ENCODE results near the gene ADPRHL1.

ADPRHL1 gene

DNA sequence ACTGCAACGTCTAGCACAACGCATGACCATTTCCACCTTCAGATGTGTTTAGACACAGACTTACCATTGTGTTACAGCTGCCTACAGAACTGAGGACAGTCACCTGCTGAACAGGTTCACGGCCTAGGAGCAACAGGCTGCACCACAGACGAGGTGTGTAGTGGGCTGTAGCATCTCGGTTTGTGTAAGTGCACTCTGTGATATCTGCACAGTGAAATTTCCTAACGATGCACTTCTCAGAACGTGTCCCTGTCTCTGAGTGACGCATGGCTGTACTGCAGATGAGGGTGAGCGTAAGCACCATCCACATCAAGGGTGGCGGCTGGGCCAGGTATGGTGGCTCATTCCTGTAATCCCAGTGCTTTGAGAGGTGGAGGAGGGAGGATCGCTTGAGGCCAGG is 22.0 kb upstream of the ADPRHL1 start:
- TF ChIP-seq, protein P1, sequence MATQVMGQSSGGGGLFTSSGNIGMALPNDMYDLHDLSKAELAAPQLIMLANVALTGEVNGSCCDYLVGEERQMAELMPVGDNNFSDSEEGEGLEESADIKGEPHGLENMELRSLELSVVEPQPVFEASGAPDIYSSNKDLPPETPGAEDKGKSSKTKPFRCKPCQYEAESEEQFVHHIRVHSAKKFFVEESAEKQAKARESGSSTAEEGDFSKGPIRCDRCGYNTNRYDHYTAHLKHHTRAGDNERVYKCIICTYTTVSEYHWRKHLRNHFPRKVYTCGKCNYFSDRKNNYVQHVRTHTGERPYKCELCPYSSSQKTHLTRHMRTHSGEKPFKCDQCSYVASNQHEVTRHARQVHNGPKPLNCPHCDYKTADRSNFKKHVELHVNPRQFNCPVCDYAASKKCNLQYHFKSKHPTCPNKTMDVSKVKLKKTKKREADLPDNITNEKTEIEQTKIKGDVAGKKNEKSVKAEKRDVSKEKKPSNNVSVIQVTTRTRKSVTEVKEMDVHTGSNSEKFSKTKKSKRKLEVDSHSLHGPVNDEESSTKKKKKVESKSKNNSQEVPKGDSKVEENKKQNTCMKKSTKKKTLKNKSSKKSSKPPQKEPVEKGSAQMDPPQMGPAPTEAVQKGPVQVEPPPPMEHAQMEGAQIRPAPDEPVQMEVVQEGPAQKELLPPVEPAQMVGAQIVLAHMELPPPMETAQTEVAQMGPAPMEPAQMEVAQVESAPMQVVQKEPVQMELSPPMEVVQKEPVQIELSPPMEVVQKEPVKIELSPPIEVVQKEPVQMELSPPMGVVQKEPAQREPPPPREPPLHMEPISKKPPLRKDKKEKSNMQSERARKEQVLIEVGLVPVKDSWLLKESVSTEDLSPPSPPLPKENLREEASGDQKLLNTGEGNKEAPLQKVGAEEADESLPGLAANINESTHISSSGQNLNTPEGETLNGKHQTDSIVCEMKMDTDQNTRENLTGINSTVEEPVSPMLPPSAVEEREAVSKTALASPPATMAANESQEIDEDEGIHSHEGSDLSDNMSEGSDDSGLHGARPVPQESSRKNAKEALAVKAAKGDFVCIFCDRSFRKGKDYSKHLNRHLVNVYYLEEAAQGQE (IDR thresholded peaks at IDR 0.05; ENCODE audit: low read depth): no peak
- TF ChIP-seq YY1 (IDR thresholded peaks at IDR 0.05; ENCODE audit: low read depth): no peak
- TF ChIP-seq TEAD4 (IDR thresholded peaks at IDR 0.05): no peak
- TF ChIP-seq, protein P2, sequence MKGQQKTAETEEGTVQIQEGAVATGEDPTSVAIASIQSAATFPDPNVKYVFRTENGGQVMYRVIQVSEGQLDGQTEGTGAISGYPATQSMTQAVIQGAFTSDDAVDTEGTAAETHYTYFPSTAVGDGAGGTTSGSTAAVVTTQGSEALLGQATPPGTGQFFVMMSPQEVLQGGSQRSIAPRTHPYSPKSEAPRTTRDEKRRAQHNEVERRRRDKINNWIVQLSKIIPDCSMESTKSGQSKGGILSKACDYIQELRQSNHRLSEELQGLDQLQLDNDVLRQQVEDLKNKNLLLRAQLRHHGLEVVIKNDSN (IDR thresholded peaks at IDR 0.05): no peak
- TF ChIP-seq EGR1 (IDR thresholded peaks at IDR 0.05): no peak
- TF ChIP-seq FOXM1 (IDR thresholded peaks at IDR 0.05; ENCODE audit: borderline replicate concordance, low read depth): no peak
- no peak for TF ChIP-seq RAD21 (IDR thresholded peaks at IDR 0.05; ENCODE audit: low read depth)
- TF ChIP-seq CEBPB (IDR thresholded peaks at IDR 0.05): no peak
- no peak for TF ChIP-seq EP300 (IDR thresholded peaks at IDR 0.05; ENCODE audit: borderline replicate concordance)
- TF ChIP-seq TAF1 (IDR thresholded peaks at IDR 0.05; ENCODE audit: low read depth): no peak
- no peak for TF ChIP-seq ZBTB7A (IDR thresholded peaks at IDR 0.05; ENCODE audit: low read depth)

DNA sequence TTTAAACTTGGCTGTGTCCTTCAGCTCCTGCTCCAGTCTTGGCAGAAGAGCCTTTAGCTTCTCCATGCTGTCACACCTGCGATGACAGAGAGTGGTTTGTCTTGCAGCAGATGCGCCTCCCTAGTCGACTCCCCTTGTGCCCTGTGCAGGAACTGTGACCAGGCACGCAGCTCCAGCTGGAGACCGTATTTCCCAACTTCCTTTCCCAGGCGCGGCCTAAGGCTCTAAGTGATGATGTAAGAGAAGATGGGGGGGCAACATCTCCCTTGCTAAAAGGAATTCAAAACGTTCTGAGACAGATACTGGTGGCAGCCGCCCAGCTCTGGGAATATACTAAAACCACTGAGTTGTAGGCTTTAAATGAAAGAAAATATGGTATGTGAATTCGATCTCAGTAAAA is 20.9 kb upstream of the ADPRHL1 start:
- no peak for TF ChIP-seq CEBPB (IDR thresholded peaks at IDR 0.05)
- TF ChIP-seq EGR1 (IDR thresholded peaks at IDR 0.05): no peak
- TF ChIP-seq CREB1 (IDR thresholded peaks at IDR 0.05; ENCODE audit: low read depth): no peak
- TF ChIP-seq, protein P2 (IDR thresholded peaks at IDR 0.05): no peak
- TF ChIP-seq EP300 (IDR thresholded peaks at IDR 0.05; ENCODE audit: borderline replicate concordance): no peak
- TF ChIP-seq TEAD4 (IDR thresholded peaks at IDR 0.05): no peak
- no peak for TF ChIP-seq YY1 (IDR thresholded peaks at IDR 0.05; ENCODE audit: low read depth)
- TF ChIP-seq, protein P3, sequence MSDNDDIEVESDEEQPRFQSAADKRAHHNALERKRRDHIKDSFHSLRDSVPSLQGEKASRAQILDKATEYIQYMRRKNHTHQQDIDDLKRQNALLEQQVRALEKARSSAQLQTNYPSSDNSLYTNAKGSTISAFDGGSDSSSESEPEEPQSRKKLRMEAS (IDR thresholded peaks at IDR 0.05): no peak
- TF ChIP-seq FOXM1 (IDR thresholded peaks at IDR 0.05; ENCODE audit: borderline replicate concordance, low read depth): no peak
- TF ChIP-seq TCF12 (IDR thresholded peaks at IDR 0.05; ENCODE audit: low read depth): no peak
- no peak for TF ChIP-seq RAD21 (IDR thresholded peaks at IDR 0.05; ENCODE audit: low read depth)
- TF ChIP-seq, protein P1 (IDR thresholded peaks at IDR 0.05; ENCODE audit: low read depth): no peak
- TF ChIP-seq ZBTB7A (IDR thresholded peaks at IDR 0.05; ENCODE audit: low read depth): no peak
- no peak for TF ChIP-seq TAF1 (IDR thresholded peaks at IDR 0.05; ENCODE audit: low read depth)
- TF ChIP-seq NFIC (IDR thresholded peaks at IDR 0.05): no peak

DNA sequence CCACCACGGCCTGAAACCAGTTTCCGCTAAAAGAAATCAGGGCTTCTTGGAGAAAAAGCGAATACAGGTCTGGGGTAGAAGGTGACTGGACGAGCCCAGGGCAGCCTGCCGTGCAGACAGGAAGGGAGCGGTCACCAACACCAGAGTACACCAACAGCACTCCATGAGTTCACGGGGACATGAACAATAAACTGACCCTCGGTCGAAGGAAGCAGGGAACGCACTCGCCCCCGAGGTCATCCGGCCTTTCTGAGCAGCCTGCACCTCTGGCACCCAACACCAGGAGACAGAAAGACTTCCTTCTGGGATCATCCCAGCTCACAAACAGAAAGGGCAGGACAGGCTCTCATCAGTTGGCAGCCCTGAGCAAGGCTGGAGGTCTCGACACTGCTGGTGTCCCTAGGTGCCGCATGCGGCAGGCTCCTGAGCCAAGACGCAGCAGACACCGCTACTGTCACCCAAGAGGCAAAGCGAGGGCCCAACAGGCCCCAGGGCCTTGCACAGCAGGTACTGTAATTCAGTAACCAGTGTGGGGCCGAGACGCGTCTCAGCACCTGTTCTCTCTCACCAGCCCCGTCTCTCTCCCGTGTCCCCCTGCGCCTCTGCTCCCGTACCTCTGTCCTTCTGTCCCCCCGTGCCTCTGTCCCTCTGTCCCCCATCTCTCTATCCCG is 19.2 kb upstream of the ADPRHL1 start:
- TF ChIP-seq ZBTB7A (IDR thresholded peaks at IDR 0.05; ENCODE audit: low read depth) (no peak), CREB1 (IDR thresholded peaks at IDR 0.05; ENCODE audit: low read depth) (no peak), TAF1 (IDR thresholded peaks at IDR 0.05; ENCODE audit: low read depth) (no peak), EP300 (IDR thresholded peaks at IDR 0.05; ENCODE audit: borderline replicate concordance) (no peak), FOXM1 (IDR thresholded peaks at IDR 0.05; ENCODE audit: borderline replicate concordance, low read depth) (no peak), YY1 (IDR thresholded peaks at IDR 0.05; ENCODE audit: low read depth) (no peak), TCF12 (IDR thresholded peaks at IDR 0.05; ENCODE audit: low read depth) (no peak), EGR1 (IDR thresholded peaks at IDR 0.05) (no peak), CEBPB (IDR thresholded peaks at IDR 0.05) (no peak), TEAD4 (IDR thresholded peaks at IDR 0.05) (no peak), NFIC (IDR thresholded peaks at IDR 0.05) (no peak), RAD21 (IDR thresholded peaks at IDR 0.05; ENCODE audit: low read depth) (no peak)
- TF ChIP-seq, protein P3 (IDR thresholded peaks at IDR 0.05): no peak
- TF ChIP-seq, protein P2 (IDR thresholded peaks at IDR 0.05): no peak
- TF ChIP-seq, protein P1 (IDR thresholded peaks at IDR 0.05; ENCODE audit: low read depth): no peak
